ENCODE results near the gene PKP3. TPM values are rescaled to one million over a fixed set of nuclear protein-coding genes. Genes with fewer than 3 reads are reported as not detected.

Gene PKP3
- total and polyA plus RNA-seq, 7 donors: 0.10 to 0.75 (median 0.15) TPM; not detected in 2

DNA sequence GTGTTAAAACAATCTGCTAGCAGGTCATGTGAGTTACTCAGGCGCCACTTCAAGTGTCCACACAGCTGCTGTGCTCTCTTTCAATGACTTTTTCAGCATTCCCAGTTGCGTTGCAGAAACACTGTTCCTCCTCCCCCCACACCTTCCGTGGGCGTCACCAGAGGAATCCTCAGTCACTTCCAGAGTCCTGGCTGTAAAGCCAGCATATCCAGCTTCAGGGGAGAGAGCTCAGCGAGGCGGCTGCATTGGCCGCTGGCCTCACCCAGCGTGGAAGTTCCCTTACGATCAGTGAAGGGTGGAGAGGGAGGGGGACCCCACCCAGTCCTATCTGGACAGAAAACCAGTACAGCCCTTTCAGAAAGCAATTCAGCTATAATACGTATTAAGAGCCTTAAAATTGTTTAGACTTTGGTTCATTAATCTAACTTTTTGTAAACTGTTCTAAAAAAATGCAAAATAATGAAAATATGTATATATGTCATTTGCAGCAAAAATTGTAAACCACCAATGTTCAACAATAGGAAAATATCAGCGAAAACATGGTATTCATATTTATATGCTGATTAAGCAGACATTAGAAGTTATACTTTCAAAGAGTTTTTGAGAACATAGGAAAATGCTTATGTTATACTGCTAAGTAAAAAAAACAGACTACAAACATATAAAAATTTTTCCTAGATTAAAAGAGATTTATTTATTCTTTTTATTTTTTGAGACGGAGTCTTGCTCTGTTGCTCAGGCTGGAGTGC lies 50.6 kb downstream of the PKP3 start:
- Histone ChIP-seq H3K9me3 (no peaks in the 10 kb centered on the region), H3K36me3 (ENCODE audit: insufficient read depth in 1 of 2, low read depth in 1 of 2) (no peaks in the 10 kb centered on the region), H3K27me3 (ENCODE audit: insufficient read depth in 3 of 3, low read length in 2 of 3) (peaks cover 0 to 49% (median 22%) of the 10 kb centered on the region in 3 donors), H3K4me1 (peaks cover 12% of the 10 kb centered on the region), H3K4me3 (no peak overlapping the region), H3K27ac (no peak overlapping the region)
- DNase-seq (peak; percentile 14 to 21), ATAC-seq (no peak)
- intact Hi-C loops (cut with DNase I): loop anchor here in 1 of 2 donors (5.0 kb wide), 2 partner anchors 207 to 237 kb away; partner anchors contain the start of genes BET1L, PSMD13, RIC8A and SIRT3
- no peak for TF ChIP-seq CTCF (IDR thresholded peaks at IDR 0.05)
- 23 to 28% (median 23%) methylated on average over 12 of the region's 12 CpGs for WGBS, 3 donors

DNA sequence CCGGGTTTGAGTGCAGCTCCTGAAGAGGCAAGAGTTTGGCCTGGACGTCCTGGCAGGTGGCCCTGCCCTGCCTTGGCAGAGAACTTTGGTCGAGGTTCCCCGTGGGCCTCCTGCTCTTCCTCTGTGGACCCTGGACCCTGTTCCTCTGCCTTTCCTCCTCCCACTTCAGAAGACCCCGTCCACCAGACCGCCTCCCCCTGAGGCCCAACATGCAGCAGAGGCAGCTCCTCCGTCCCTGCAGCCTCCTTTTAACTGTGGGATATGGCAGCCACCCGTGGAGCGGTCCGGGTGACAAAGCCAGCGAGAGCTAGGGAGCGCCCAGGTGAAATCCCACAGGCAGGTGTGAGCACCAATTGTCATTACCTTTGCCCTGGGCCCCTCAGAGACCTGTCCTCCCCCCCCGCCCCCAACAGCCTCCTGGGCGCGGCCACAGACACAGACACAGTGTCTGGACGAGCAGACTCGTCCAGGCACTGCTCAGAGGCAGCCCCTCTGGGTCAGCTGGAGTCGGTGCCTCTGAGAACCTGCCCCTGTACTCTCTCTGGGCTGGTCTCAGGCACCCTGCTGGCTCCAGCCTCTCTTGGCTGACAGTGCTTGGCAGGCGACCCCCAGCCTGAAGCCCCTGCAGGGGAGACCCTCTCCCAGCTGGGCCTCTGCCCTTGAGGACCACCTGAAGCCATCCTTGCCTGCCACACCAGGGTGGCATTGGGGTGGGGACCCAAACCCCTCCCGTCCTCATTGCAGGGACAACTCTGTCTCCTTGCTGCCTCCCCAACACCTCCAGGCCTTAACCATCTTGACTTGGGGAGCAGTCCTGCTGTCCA lies 52.0 kb downstream of the PKP3 start:
- Histone ChIP-seq H3K27ac (no peak overlapping the region), H3K4me3 (no peak overlapping the region), H3K36me3 (ENCODE audit: insufficient read depth in 1 of 2, low read depth in 1 of 2) (no peaks in the 10 kb centered on the region), H3K9me3 (no peaks in the 10 kb centered on the region), H3K4me1 (peaks cover 15% of the 10 kb centered on the region), H3K27me3 (ENCODE audit: insufficient read depth in 3 of 3, low read length in 2 of 3) (peaks cover 0 to 35% (median 18%) of the 10 kb centered on the region in 3 donors)
- intact Hi-C loops (cut with DNase I): loop anchor here in 1 of 2 donors (2.0 to 5.0 kb wide), 3 partner anchors 37 to 239 kb away; partner anchors contain the start of genes BET1L, PSMD13, RIC8A and SIRT3
- ATAC-seq: no peak
- peak in 1 of 2 donors; percentile 15 for DNase-seq
- no peak for TF ChIP-seq CTCF (IDR thresholded peaks at IDR 0.05)
- 61 to 70% (median 64%) methylated on average over 19 to 20 of the region's 20 CpGs for WGBS, 3 donors

DNA sequence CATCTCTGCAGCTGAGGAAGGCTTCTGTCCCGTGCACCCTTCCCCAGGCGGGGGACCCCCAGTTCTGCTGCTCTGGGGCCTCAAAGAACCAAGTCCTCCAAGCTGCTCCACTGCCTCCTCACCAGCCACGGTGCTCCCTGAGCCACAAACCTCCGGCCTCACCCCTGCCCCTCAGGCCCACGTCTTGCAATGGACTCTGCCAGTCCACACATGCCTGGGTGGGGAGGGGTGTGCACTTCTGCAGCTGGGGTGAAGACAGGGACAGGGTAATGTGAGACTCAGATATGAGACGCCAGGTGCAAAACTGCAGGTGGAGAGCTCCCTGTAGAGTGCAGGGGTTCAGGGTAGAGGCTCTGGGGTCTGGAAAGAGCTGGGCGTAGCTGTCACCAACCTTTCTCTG lies 52.9 kb downstream of the PKP3 start:
- H3K27ac ChIP-seq: no peak overlapping the region
- TF ChIP-seq CTCF (IDR thresholded peaks at IDR 0.05): no peak
- H3K9me3 ChIP-seq: no peaks in the 10 kb centered on the region
- H3K27me3 ChIP-seq (ENCODE audit: insufficient read depth in 3 of 3, low read length in 2 of 3): peaks cover 0 to 27% (median 11%) of the 10 kb centered on the region in 3 donors
- peaks cover 24% of the 10 kb centered on the region for H3K4me1 ChIP-seq
- H3K36me3 ChIP-seq (ENCODE audit: insufficient read depth in 1 of 2, low read depth in 1 of 2): no peaks in the 10 kb centered on the region
- DNase-seq (peak in 1 of 2 donors; percentile 49), ATAC-seq (no peak)
- WGBS, 3 donors: 60 to 72% (median 64%) methylated on average over 7 of the region's 7 CpGs
- intact Hi-C loops (cut with DNase I): loop anchor here in 1 of 2 donors (2.0 to 5.0 kb wide), 3 partner anchors 38 to 240 kb away; partner anchors contain the start of genes BET1L, PSMD13, RIC8A and SIRT3
- H3K4me3 ChIP-seq: no peak overlapping the region

- 2 to 3% (median 3%) methylated on average over 50 to 55 of the region's 55 CpGs for WGBS, 3 donors
- Histone ChIP-seq H3K27ac (peak overlapping the region; percentile 96), H3K36me3 (ENCODE audit: insufficient read depth in 1 of 2, low read depth in 1 of 2) (peaks cover 0 to 12% of the 10 kb centered on the region in 2 donors), H3K9me3 (no peaks in the 10 kb centered on the region), H3K4me1 (peaks cover 27% of the 10 kb centered on the region), H3K4me3 (peak overlapping the region; percentile 81), H3K27me3 (ENCODE audit: insufficient read depth in 3 of 3, low read length in 2 of 3) (peaks cover 0 to 15% (median 6%) of the 10 kb centered on the region in 3 donors)
- TF ChIP-seq CTCF (IDR thresholded peaks at IDR 0.05): peak; percentile 76
- ATAC-seq: peak; percentile 83 to 89 (median 87)
- intact Hi-C loops (cut with DNase I): loop anchor here in 1 of 2 donors (2.0 to 5.0 kb wide), 3 partner anchors 39 to 241 kb away; partner anchors contain the start of genes BET1L, PSMD13, RIC8A and SIRT3
- peak; percentile 97 for DNase-seq
Observed at GRCh38 chr11:447923-448731, 54.1 kb downstream of the PKP3 start.

Measured in psoas muscle (tissue), 8 donors.